Erythroblast (primary cell): Measurements from ENCODE around the gene NSUN5.
"Not testable (repeated sequence)": the region's sequence is repeated elsewhere in the genome, so short reads cannot be mapped to it uniquely, and the experiment has no call there.

Experiments
- GATA1 ChIP-seq: IDR thresholded peaks from 2 replicates; pipeline ENCODE4 v1.6.1; 2011; ENCODE audit warnings: low read depth, mild to moderate bottlenecking, control low read depth, low read length, moderate library complexity
- POLR2A ChIP-seq: IDR thresholded peaks from 2 replicates; pipeline ENCODE4 v1.6.1; 2011; ENCODE audit warnings: mild to moderate bottlenecking, low read length

DNA sequence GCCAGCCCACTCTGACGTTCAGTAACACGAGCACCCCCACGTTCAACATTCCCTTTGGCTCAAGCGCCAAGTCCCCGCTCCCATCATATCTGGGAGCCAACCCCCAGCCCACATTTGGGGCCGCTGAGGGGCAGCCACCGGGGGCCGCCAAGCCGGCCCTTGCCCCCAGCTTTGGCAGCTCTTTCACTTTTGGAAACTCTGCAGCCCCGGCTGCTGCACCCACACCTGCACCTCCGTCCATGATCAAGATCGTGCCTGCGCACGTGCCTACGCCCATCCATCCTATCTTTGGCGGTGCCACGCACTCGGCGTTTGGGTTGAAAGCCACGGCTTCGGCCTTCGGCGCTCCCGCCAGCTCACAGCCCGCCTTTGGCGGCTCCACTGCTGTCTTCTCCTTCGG lies 10.9 kb downstream of the NSUN5 start:
- not testable (repeated sequence) for TF ChIP-seq POLR2A, GATA1
